Globus pallidus (tissue), 1 donor: ENCODE data around the gene KCNK16.

Source experiments
- DNase-seq: peaks from one replicate; pipeline ENCODE4 v3.0.0-alpha.2; 2015; ENCODE audit warnings: low spot score

KCNK16 gene

GRCh38 chr6:39322306-39322850, at the start of gene KCNK16:
Gene KCNK16 (minus strand): TSS chr6:39322702. CDS start chr6:39322540, 162 bp downstream.
- DNase-seq = no peak

DNA sequence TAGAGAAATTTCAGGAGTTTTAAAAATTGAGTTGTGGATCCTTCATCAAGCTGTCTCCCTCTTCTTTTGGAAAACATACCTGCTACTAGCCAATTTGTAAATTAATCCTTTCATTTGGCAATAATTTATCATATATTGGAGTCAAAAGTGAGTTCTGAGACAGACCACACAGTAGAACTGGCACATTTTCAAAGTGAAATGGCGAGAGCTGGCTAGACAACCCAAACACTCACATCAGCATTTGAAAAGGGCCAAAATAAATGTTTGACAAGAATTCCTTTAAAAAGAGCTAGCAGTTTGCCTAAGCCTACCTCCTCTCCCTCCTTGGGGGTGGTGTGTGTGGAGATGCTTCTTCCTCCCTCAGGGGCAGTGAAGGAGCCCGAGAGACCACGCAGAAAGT, 47.9 kb upstream of the KCNK16 start:
- DNase-seq = no peak

GRCh38 chr6:39369987-39370386, 47.5 kb upstream of the KCNK16 start:
- DNase-seq = no peak

DNA sequence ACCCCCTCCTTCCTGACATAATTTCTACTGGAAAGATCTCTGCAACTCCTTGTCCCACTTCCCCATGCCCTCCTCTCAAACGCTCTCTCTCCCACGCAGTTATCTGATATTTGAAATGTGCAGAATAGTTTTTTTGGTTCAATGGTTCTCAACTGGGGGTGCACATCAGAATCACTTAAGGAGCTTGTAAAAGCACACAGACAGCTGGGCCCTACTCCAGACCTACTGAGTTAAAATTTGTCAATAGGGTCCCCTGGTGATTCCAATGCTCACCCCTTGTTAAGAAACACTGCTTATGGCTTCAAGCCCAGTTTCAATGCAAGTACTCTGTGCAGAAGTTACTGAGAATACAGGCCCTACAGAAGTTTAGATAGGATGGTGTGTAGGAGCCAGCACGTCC, 45.2 kb upstream of the KCNK16 start:
- DNase-seq = no peak

GRCh38 chr6:39366931-39367618, 44.6 kb upstream of the KCNK16 start:
- peak; percentile 78 for DNase-seq

GRCh38 chr6:39365281-39366074, 43.0 kb upstream of the KCNK16 start:
- no peak for DNase-seq

DNA sequence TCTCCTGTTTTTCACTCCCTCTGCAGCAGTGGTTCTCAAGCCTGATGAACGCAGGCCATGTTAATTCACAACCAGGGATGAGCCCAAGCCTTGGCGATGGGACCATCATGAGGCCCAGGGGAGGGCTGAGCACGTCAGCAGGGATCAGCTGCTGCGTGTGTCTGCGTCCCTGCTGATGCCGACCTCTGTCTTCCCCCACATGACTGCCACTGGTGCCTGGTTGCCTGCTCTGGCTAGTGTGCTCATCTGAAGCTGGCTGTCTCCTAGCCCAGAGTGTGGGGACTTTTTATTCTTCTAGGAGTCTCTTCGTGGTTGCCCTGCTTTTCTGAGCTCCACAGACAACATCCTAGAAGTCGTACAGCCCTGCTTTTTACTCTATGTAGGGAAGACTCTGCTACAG, 40.8 kb upstream of the KCNK16 start:
- DNase-seq = no peak

GRCh38 chr6:39362487-39362865, 40.0 kb upstream of the KCNK16 start:
- peak; percentile 70 for DNase-seq

- peak; percentile 74 for DNase-seq
Measured at GRCh38 chr6:39361657-39362486, 39.4 kb upstream of the KCNK16 start.

DNA sequence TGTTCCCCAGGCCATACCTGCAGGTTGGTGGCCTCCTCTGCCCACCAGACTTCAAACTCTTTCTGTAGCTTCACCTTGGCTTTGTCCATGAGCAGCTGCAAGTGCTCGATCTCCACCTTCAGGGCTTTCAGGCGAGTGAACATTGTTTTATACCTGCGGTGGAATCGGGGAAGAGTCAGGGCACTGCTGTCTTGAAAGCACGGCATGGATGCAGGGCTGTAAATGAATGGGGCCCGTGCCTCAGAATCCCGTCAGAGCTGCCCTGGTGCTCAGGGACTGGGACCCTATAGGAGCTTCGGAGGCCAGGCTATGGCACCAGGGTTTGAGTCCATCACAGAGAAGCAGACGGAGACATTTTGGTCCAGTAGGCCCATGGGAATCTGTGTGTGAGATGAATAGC, 37.9 kb upstream of the KCNK16 start:
- no peak for DNase-seq

DNA sequence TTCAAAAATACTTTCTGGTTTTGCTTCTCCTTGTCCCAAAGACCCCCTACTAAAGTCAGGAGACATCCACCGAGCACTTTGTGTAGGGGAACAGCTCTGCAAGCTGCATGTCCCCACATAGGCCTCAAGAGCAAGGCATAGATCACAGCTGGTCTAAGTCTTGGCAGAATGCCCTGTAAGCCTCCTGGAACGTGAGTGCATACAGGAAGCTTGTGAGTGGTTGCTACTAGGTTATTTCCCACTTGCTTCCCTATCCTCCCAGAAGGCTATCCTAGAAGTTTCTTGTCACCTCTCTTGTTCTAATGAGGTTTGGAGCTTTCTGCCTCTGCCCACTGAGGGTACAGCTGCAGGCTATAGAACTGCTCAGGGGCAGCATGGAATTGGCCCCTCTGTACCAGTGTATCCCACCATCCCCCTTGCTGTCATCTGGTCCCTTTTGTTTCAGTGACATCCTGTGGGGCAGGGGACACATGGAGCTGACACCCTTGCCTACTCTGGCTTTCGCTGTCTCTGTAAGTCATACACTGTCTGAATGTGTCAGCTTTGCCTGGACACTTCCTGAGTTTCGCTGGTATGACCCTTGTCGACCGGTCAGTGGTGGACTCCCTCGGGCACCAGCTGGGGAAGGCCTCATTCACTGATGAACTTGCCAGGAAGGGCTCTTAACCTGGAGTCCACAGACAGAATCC, 35.6 kb upstream of the KCNK16 start:
- DNase-seq = no peak

DNA sequence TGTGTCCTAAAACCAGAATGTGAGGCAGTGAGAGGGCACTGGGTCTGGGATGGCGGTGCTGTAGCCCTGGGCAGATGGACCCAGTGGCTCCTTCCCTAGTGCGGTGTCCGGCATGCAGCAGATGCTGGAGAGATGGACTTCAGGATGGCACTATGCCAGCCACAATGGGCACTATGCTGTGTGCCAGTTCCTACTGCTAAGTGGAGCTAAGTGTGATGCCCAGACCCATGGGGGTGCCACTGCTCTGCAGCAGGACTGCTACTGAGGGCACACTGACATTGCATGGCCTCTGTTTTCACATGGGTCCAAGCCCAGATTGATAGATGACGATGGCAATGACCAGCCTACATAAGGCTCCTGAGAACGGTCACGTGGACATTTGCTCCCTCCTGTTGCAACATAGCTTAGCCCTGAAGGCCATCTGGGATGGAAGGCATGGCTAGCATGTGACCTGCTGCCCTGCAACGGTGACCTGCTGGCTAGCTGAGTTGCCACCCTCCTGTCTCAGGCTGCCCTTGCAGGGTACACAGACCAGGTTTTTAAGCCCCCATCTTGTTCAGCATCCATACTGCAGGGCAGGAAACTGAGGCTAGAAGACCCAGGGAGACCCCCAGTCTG, 31.3 kb upstream of the KCNK16 start:
- no peak for DNase-seq

GRCh38 chr6:39350723-39351505, 28.4 kb upstream of the KCNK16 start:
- no peak for DNase-seq

DNA sequence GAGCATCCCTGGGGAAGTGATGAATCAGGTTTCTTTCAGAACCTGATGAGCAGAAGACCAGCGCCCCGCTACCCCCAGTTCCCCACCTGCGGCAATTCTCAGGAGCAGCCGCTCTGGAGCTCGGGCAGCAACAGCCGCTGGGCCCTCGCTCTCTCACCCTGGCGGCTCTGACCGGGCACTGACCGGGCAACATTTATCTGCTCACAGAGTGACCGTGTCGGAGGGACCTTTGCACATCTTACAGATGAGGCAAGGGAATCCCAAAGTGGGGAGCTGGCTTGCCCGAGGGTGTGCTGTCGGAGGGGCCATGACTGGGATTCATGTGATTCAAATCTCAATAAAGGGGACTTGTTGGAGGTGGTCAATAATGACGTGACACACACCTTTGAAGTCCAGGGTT, 26.2 kb upstream of the KCNK16 start:
- no peak for DNase-seq

- no peak for DNase-seq
Measured at GRCh38 chr6:39347906-39348585, 25.5 kb upstream of the KCNK16 start.

- DNase-seq = no peak
Measured at GRCh38 chr6:39347206-39347605, 24.7 kb upstream of the KCNK16 start.

GRCh38 chr6:39344821-39345280, 22.3 kb upstream of the KCNK16 start:
- DNase-seq = no peak

DNA sequence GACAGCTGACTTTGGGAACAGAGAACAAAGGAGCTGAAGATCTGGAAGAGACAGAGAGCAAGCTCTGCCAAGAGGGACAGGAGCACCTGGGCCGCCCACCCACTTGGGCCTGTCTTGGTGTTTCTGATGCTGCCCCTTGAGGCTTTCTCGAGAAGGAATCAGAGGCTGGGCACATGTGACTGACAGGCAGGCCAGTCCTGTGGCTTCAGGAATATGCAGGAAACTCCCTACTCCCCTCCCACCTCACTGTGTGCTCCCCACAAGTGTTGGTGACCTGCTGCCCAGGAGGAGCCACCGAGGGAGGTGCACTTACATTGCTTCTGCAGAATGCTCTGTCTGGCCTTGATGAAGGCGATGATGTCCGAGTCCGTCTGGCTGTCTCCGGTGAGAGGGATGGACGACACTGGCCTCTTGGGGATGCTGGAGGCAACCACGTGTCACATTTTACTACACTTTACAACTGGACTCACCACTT, 20.9 kb upstream of the KCNK16 start:
- no peak for DNase-seq

- DNase-seq = no peak
Measured at GRCh38 chr6:39342692-39343395, 20.3 kb upstream of the KCNK16 start.
